ENCODE measurements around the gene NUDCD2. TPM values are rescaled to one million over a fixed set of nuclear protein-coding genes. Genes with fewer than 3 reads are reported as not detected.

NUDCD2 gene
- polyA plus RNA-seq, 3 donors = 3.4 to 23.6 (median 22.0) TPM

- H2AFZ ChIP-seq (ENCODE audit: insufficient read depth, low read depth, low read length, poor library complexity, severe bottlenecking) = no peak overlapping the region
- H3K4me1 Mint-ChIP-seq = peaks cover under 1% of the 10 kb centered on the region
- H3K27me3 Mint-ChIP-seq (ENCODE audit: low read depth in 3 of 3) = peaks cover 0 to 3% (median 0%) of the 10 kb centered on the region in 3 donors
- no peak overlapping the region for H3K4me3 Mint-ChIP-seq
- no peaks in the 10 kb centered on the region for H3K27me3 ChIP-seq (ENCODE audit: control insufficient read depth in 2 of 2, insufficient read depth in 2 of 2, low read length in 2 of 2)
- H4K20me1 ChIP-seq (ENCODE audit: insufficient read depth, low read length) = no peaks in the 10 kb centered on the region
- no peak overlapping the region for H3K9ac ChIP-seq (ENCODE audit: insufficient read depth, low read length, poor library complexity, severe bottlenecking)
- no peak overlapping the region for H3K27ac Mint-ChIP-seq
- no peaks in the 10 kb centered on the region for H3K9me3 ChIP-seq (replicated peaks in 1 of 2; ENCODE audit: control insufficient read depth in 1 of 2, insufficient read depth in 1 of 2, low read length in 2 of 2)
- no peak overlapping the region for H3K4me3 ChIP-seq (replicated peaks in 1 of 3; ENCODE audit: low read depth in 2 of 3, low read length in 3 of 3)
- H3K36me3 ChIP-seq (replicated peaks in 1 of 2; ENCODE audit: control insufficient read depth in 1 of 2, insufficient read depth in 2 of 2, low read length in 2 of 2) = peaks cover 5 to 12% of the 10 kb centered on the region in 2 donors
- no peak for TF ChIP-seq CTCF (IDR thresholded peaks at IDR 0.05)
- peaks cover 6 to 7% of the 10 kb centered on the region in 2 donors for H3K36me3 Mint-ChIP-seq
- no peak overlapping the region for H3K4me2 ChIP-seq (replicated peaks; ENCODE audit: extremely low read depth, low read length, poor library complexity, severe bottlenecking)
- H3K9me3 Mint-ChIP-seq = peaks cover 0 to 3% (median 0%) of the 10 kb centered on the region in 7 donors
- no peaks in the 10 kb centered on the region for H3K79me2 ChIP-seq (ENCODE audit: insufficient read depth, low read length)
- intact Hi-C loops (cut with micrococcal nuclease) = no loop called here
- H3K4me1 ChIP-seq (ENCODE audit: control insufficient read depth in 1 of 2, insufficient read depth in 2 of 2, low read length in 2 of 2) = peaks cover 0 to 2% of the 10 kb centered on the region in 2 donors
- no peak for DNase-seq
- no CpG with 5 or more reads among the region's 3 CpGs for WGBS (ENCODE audit: insufficient coverage)
- no peak overlapping the region for H3K27ac ChIP-seq (ENCODE audit: low read depth in 1 of 2, low read length in 2 of 2)
These were observed 37.4 kb upstream of the NUDCD2 start for GRCh38 chr5:163497315-163497714.

DNA sequence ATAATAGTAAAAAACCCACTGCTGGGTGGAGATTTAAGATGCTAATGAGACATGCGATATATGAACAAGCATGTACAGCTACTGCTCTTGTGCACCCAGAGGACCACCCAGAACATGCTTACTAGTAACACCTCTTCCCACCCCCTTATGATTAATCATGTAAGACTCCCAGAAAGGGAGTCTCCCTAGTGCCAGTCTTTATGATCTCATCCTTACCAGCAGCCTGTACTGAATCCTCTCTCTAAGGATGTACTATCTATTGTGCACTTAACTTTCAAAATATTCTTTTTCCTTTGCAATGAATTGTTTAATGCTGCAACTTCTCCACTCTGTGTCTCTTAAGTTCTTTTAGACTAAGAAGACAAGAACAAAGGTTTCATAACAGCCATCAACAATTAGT is 36.4 kb upstream of the NUDCD2 start:
- no peak overlapping the region for H3K4me3 ChIP-seq (replicated peaks in 1 of 3; ENCODE audit: low read depth in 2 of 3, low read length in 3 of 3)
- Mint-ChIP-seq H3K4me1 (no peaks in the 10 kb centered on the region), H3K4me3 (no peak overlapping the region), H3K36me3 (peaks cover 9 to 12% of the 10 kb centered on the region in 2 donors), H3K27ac (no peak overlapping the region), H3K27me3 (ENCODE audit: low read depth in 3 of 3) (peaks cover 0 to 3% (median 0%) of the 10 kb centered on the region in 3 donors), H3K9me3 (peaks cover 0 to 3% (median 0%) of the 10 kb centered on the region in 7 donors)
- no peak for DNase-seq
- intact Hi-C loops (cut with micrococcal nuclease) = no loop called here
- no peak overlapping the region for H2AFZ ChIP-seq (ENCODE audit: insufficient read depth, low read depth, low read length, poor library complexity, severe bottlenecking)
- H3K36me3 ChIP-seq (replicated peaks in 1 of 2; ENCODE audit: control insufficient read depth in 1 of 2, insufficient read depth in 2 of 2, low read length in 2 of 2) = peaks cover 9 to 21% of the 10 kb centered on the region in 2 donors
- no peaks in the 10 kb centered on the region for H3K9me3 ChIP-seq (replicated peaks in 1 of 2; ENCODE audit: control insufficient read depth in 1 of 2, insufficient read depth in 1 of 2, low read length in 2 of 2)
- H3K27ac ChIP-seq (ENCODE audit: low read depth in 1 of 2, low read length in 2 of 2) = no peak overlapping the region
- H3K4me2 ChIP-seq (replicated peaks; ENCODE audit: extremely low read depth, low read length, poor library complexity, severe bottlenecking) = no peak overlapping the region
- no peaks in the 10 kb centered on the region for H3K79me2 ChIP-seq (ENCODE audit: insufficient read depth, low read length)
- no peak overlapping the region for H3K9ac ChIP-seq (ENCODE audit: insufficient read depth, low read length, poor library complexity, severe bottlenecking)
- WGBS (ENCODE audit: insufficient coverage) = no CpG with 5 or more reads among the region's 1 CpG
- H3K27me3 ChIP-seq (ENCODE audit: control insufficient read depth in 2 of 2, insufficient read depth in 2 of 2, low read length in 2 of 2) = no peaks in the 10 kb centered on the region
- H3K4me1 ChIP-seq (ENCODE audit: control insufficient read depth in 1 of 2, insufficient read depth in 2 of 2, low read length in 2 of 2) = no peaks in the 10 kb centered on the region
- no peak for TF ChIP-seq CTCF (IDR thresholded peaks at IDR 0.05)
- H4K20me1 ChIP-seq (ENCODE audit: insufficient read depth, low read length) = no peaks in the 10 kb centered on the region

Data from CD14-positive monocyte (primary cell).